Parathyroid adenoma (tissue), 2 donors: Measurements from ENCODE around the gene RALB.

Source experiments
- H2AFZ ChIP-seq: fragments of 300-600 bp; sonication (generic); one replicate; pipeline ENCODE4 v1.7.0; 2017; ENCODE audit warnings: antibody characterized with exemption, mild to moderate bottlenecking
- H3K27ac ChIP-seq: fragments of 300-600 bp; sonication (generic); one replicate; pipeline ENCODE4 v1.7.0; 2017
- H3K27me3 ChIP-seq: fragments of 300-600 bp; sonication (generic); one replicate; pipeline ENCODE4 v1.7.0; 2017; ENCODE audit warnings: low read length; ENCODE audit not compliant: control insufficient read depth, insufficient read depth
- H3K36me3 ChIP-seq: fragments of 300-600 bp; sonication (generic); one replicate; pipeline ENCODE4 v1.7.0; 2017; ENCODE audit warnings: low read length; ENCODE audit not compliant: control insufficient read depth, insufficient read depth
- H3K4me1 ChIP-seq: fragments of 300-600 bp; sonication (generic); one replicate; pipeline ENCODE4 v1.7.0; 2017; ENCODE audit warnings: control low read depth
- H3K4me2 ChIP-seq: fragments of 300-600 bp; sonication (generic); one replicate; pipeline ENCODE4 v1.7.0; 2017; ENCODE audit warnings: low read length
- H3K4me3 ChIP-seq: fragments of 300-600 bp; sonication (generic); one replicate; pipeline ENCODE4 v1.7.0; 2017; ENCODE audit warnings: low read depth, low read length
- H3K79me2 ChIP-seq: fragments of 300-600 bp; sonication (generic); one replicate; pipeline ENCODE4 v1.7.0; 2017; ENCODE audit warnings: control low read depth
- H3K9ac ChIP-seq: fragments of 300-600 bp; sonication (generic); one replicate; pipeline ENCODE4 v1.7.0; 2017; ENCODE audit warnings: mild to moderate bottlenecking
- H3K9me3 ChIP-seq: fragments of 300-600 bp; sonication (generic); one replicate; pipeline ENCODE4 v1.7.0; 2017; ENCODE audit warnings: low read length; ENCODE audit not compliant: control insufficient read depth
- CTCF ChIP-seq: fragments of 300-600 bp; sonication (generic); IDR thresholded peaks from one replicate; pipeline ENCODE4 v1.7.0; 2017; ENCODE audit warnings: antibody characterized with exemption, mild to moderate bottlenecking
- donor health status: primary hyperparathyroidism.

Gene RALB

GRCh38 chr2:120224735-120225548 lies 27.7 kb upstream of the RALB start:
- peak overlapping the region; percentile 80 for H3K4me3 ChIP-seq
- H3K27me3 ChIP-seq: no peaks in the 10 kb centered on the region
- H3K9ac ChIP-seq: no peak overlapping the region

GRCh38 chr2:120225549-120226065 lies 27.0 kb upstream of the RALB start:
- Histone ChIP-seq H3K9me3 (no peaks in the 10 kb centered on the region), H3K9ac (no peak overlapping the region), H2AFZ (no peak overlapping the region), H3K4me1 (peaks cover 65% of the 10 kb centered on the region), H3K36me3 (no peaks in the 10 kb centered on the region), H3K27me3 (no peaks in the 10 kb centered on the region), H3K4me3 (no peak overlapping the region), H3K79me2 (peaks cover 10% of the 10 kb centered on the region), H3K27ac (peak overlapping the region; percentile 97), H3K4me2 (no peak overlapping the region)
- TF ChIP-seq CTCF: no peak

More at GRCh38 chr2:120224735-120225548, 27.7 kb upstream of the RALB start:
- peaks cover 61% of the 10 kb centered on the region for H3K4me1 ChIP-seq
- H2AFZ ChIP-seq: no peak overlapping the region
- no peak for TF ChIP-seq CTCF
- H3K36me3 ChIP-seq: no peaks in the 10 kb centered on the region
- no peaks in the 10 kb centered on the region for H3K9me3 ChIP-seq
- H3K79me2 ChIP-seq: peaks cover 10% of the 10 kb centered on the region
- peak overlapping the region; percentile 97 for H3K27ac ChIP-seq
- H3K4me2 ChIP-seq: peak overlapping the region; percentile 97

- Histone ChIP-seq H3K27ac (peak overlapping the region; percentile 97), H3K79me2 (peaks cover 10% of the 10 kb centered on the region), H3K9me3 (no peaks in the 10 kb centered on the region), H3K4me3 (no peak overlapping the region), H3K4me1 (peaks cover 72% of the 10 kb centered on the region), H3K36me3 (no peaks in the 10 kb centered on the region), H3K4me2 (no peak overlapping the region), H3K9ac (no peak overlapping the region), H2AFZ (no peak overlapping the region), H3K27me3 (no peaks in the 10 kb centered on the region)
- no peak for TF ChIP-seq CTCF
These were observed 26.3 kb upstream of the RALB start for GRCh38 chr2:120226316-120226715.

- H3K27me3 ChIP-seq: no peaks in the 10 kb centered on the region
- H3K4me3 ChIP-seq: peak overlapping the region; percentile 19
- H3K36me3 ChIP-seq: no peaks in the 10 kb centered on the region
- peak overlapping the region; percentile 97 for H3K27ac ChIP-seq
- peak overlapping the region; percentile 24 for H3K9ac ChIP-seq
- peaks cover 10% of the 10 kb centered on the region for H3K79me2 ChIP-seq
- no peak for TF ChIP-seq CTCF
- peaks cover 75% of the 10 kb centered on the region for H3K4me1 ChIP-seq
- no peak overlapping the region for H2AFZ ChIP-seq
- no peaks in the 10 kb centered on the region for H3K9me3 ChIP-seq
- peak overlapping the region; percentile 47 for H3K4me2 ChIP-seq
These were observed 25.3 kb upstream of the RALB start for GRCh38 chr2:120227111-120227991.
